Panc1 (cell line): ENCODE measurements around the gene PRDM7.

Experiments
- CTCF ChIP-seq: fragments of 450-650 bp; IDR thresholded peaks from 2 replicates; pipeline ENCODE4 v1.5.1; 2017; ENCODE audit warnings: mild to moderate bottlenecking
- REST ChIP-seq, 2 experiments: IDR thresholded peaks; 2 replicates each; pipeline ENCODE4 v1.6.1; 2011 to 2012; ENCODE audit warnings: low read depth in 2 of 2, control low read depth in 1 of 2, low read length in 1 of 2, mild to moderate bottlenecking in 1 of 2, moderate library complexity in 1 of 2; ENCODE audit not compliant: insufficient read depth in 1 of 2
- SIN3A ChIP-seq: IDR thresholded peaks from 2 replicates; pipeline ENCODE4 v1.6.1; 2012; ENCODE audit warnings: low read depth, mild to moderate bottlenecking, low read length, moderate library complexity, borderline replicate concordance; ENCODE audit not compliant: insufficient read depth
- TCF7L2 ChIP-seq: IDR thresholded peaks from 2 replicates; pipeline ENCODE4 v1.6.1; 2011; ENCODE audit warnings: mild to moderate bottlenecking, low read depth, low read length, inconsistent platforms

GRCh38 chr16:90044111-90044551 lies 33.0 kb downstream of the PRDM7 start:
- TF ChIP-seq REST (IDR thresholded peaks at IDR 0.05; ENCODE audit: insufficient read depth in 1 of 2, low read depth in 2 of 2, low read length in 1 of 2): no peak
- TF ChIP-seq CTCF: no peak
- TF ChIP-seq TCF7L2: no peak
- TF ChIP-seq SIN3A: no peak
